ENCODE measurements around the gene SLC6A20. TPM values are rescaled to one million over a fixed set of nuclear protein-coding genes. Genes with fewer than 3 reads are reported as not detected.
"Not testable (repeated sequence)": the region's sequence is repeated elsewhere in the genome, so short reads cannot be mapped to it uniquely, and the experiment has no call there.

SLC6A20 gene
- polyA plus RNA-seq, 3 donors, result 0.07 to 0.33 (median 0.20) TPM

DNA sequence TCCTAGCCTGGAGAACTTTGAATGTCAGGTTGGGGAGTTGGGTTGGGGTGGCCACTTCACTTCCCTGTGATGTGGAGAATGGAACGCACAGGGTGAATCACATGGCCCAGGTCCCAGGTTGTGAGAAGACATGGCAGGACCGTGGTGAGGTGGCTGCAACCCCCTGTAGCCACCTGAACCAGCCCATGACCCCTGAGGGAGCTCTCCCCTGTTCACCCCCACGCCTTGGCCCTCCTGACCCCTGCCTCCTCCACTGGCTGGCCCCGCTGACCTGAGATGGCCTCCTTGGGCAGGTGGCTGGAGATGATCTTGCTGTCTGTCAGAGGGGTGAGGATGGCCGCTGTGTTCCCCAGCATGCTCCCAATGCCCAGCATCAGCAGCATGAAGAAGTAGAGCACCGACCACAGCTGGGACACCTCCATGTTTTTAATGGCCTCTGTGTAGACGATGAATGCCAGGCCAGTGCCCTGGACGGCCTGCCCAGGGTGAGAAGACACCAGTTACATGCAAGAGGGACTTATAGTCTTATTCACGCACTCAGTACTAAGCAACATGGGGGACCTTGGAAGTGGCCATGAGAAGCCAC lies 31.0 kb downstream of the SLC6A20 start:
- DNase-seq (ENCODE audit: extremely low read depth in 1 of 11, low read depth in 9 of 11, low spot score in 4 of 11), result no peak

DNA sequence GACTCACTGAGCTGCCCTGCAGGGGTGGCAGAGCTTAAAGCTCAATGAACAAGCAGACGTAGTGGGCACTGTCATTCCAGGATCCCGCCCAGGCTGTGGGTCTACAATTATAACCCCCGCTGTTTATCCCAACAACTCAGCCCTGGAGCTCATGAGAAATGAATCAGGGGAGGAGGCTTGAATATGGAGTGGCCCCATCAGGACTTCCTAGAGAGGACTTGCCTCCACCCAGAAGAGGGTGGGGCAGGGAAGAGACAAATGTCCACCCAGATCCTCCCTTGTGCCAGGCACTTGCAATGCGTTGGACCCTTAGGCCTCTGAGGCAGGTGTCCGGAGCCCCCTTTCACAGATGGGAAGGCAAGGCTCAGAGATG lies 33.0 kb downstream of the SLC6A20 start:
- DNase-seq (ENCODE audit: extremely low read depth in 1 of 11, low read depth in 9 of 11, low spot score in 4 of 11), result no peak

DNA sequence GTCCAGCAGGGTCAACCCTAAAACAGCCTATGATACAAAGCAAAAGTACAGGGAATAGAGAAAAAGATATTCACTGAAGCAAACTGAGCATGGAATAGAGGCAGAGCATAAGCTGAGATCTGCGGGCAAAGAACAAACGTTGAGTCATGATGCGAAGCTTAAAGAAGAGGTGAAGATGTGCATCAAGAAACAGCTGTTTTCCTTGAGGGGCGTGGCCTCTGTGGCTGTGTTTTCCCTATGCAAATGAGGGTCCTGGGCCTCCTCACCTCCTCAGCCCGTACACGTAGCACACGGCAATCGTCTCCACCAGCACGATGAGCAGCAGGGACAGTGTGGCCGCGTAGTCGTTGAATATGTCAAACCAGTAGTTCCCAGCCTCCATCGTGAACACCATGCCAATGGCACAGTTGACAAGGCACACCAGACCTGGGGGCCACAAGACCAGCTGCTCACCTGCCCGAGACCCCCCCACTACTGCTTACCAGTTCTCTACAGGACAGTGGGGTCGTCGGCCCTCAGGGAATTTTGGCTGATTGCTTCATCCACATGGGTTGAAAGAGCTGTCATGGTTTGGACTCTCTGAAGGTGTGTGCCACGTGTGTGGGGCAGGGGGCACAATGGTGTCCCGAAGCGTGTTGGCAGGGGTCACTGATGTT lies 33.6 kb downstream of the SLC6A20 start:
- no peak for DNase-seq (ENCODE audit: extremely low read depth in 1 of 11, low read depth in 9 of 11, low spot score in 4 of 11)

DNA sequence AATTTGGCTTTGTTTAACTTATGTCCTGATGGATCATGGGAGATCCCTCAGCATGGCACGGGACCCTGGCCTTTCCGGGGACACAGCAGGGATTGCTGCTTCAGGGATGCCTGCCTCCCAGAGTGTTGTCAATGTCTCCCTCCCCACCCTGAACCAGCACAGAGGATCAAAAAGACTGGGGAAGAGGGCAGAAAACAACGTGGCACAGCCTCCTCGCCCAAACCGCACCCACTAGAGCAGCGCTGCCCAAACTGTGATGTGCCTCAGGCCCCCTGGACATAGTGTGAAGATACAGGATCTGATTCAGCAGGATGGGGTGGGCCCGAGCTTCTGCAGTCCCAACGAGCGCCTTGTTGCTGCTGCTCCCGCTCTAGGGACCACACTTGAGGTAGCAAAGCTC lies 34.5 kb downstream of the SLC6A20 start:
- no peak for DNase-seq (ENCODE audit: extremely low read depth in 1 of 11, low read depth in 9 of 11, low spot score in 4 of 11)

DNA sequence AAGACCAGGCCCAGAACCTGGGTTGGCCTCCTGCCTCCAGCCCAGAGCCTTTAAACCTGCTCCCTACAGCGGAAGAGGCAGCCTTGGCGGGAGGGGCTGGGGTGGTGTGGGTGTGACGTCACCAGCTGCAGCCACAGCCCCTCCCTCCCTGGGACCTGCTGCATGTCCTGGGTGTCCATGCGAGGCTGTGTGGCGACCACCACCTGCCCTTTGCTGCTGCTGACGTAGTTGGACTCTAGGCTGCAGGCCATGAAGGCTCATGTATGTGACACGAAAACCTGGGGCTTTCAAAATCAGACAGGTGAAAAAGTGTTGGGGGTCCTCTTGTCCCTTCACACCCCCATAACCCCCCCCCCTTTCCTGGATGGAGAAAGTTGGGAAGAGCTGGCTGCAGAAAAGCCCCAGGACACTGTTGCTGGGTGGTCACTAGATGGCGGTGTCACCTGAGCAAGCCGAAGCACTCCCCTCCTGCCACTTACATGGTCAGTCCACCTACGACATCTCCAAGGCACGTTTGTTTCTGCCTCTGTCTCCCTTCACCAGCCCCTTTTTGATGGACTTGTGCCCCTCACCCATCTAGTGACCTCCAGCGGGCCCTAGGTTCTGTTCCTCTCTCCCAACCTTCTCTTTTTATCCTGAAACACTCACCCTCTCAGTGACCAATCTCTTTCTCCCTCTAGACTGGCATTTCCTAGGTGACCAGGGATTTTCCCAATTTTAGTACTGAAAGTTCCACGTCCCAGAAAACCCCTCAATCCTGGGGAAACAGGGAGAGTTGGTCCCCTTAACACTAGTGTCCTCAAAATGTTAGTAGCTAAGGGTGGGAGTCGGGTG lies 35.2 kb downstream of the SLC6A20 start:
- DNase-seq (ENCODE audit: extremely low read depth in 1 of 11, low read depth in 9 of 11, low spot score in 4 of 11), result peak in 9 of 11 donors; percentile 13 to 30 (median 26)

DNA sequence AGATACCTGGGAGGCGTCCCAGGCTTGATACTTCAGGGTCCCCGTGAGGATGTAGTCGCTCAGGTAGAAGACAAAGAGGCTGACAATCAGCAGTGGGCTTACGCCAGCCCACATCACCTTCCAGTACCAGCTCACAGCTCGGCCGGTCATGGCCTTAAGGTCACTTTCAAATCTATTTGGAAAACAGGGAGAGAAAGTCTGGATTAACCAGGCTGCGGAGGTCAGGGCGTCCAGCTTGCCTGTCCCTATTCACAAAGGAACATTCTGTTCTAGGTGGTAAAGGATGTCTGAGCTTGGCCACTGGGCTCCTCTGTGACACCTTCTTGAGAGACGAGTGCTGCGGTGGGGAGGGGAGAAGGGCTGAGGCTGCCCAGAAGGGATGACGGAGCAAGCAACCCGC lies 36.5 kb downstream of the SLC6A20 start:
- no peak for DNase-seq (ENCODE audit: extremely low read depth in 1 of 11, low read depth in 9 of 11, low spot score in 4 of 11)

DNA sequence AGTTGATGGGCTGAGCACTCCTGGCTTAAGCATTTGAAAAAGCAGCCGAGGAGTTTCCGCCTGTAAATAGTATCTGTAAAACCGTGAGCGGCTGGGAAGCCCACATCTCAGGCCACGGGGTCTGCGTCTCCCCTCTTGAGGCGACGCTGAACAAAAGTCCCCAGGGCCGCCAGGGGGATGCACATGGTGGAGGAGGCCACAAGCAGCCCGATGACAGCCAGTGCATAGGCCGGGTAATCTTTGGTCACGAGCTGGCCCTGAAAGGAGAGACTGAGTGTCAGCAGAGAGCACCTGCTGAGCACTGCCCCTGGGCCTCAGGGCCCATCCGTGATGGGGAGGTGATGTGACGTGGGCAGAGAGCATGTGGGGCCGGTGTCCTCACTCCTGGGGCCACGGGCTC lies 37.5 kb downstream of the SLC6A20 start:
- no peak for DNase-seq (ENCODE audit: extremely low read depth in 1 of 11, low read depth in 9 of 11, low spot score in 4 of 11)

DNA sequence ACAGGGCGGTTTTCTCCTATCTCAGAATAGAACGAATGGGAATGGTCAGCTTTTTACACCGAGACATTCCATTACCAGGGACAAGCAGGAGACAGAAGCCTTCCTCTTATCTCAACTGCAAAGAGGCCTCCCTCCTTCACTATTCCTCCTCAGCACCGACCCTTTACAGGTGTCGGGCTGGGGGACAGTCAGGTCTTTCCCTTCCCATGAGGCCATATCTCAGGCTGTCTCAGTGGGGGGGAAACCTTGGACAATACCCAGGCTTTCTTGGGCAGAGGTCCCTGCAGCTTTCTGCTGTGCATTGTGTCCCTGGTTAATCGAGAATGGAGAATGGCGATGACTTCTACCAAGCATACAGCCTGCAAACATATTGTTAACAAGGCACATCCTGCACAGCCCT lies 39.2 kb downstream of the SLC6A20 start:
- not testable (repeated sequence) for DNase-seq (ENCODE audit: extremely low read depth in 1 of 11, low read depth in 9 of 11, low spot score in 4 of 11)

DNA sequence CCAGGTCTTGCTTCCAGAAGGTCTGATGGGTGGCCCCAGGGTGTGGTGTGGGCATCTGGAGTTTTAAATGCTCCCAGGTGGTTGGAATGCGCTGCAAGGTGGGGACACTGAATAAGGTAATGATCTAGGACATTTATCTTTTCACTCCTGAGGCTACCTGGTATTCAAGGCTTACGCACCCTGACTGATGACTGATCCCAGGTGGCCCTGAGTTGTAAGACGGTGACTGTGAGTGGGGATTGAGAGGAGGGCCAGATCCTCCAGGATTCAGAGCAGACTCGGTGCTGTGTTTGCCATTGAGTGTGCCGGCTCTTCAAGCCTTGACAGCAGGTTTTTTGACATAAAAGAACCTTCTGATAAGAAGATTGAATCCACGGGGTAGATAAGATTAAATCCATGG lies 40.3 kb downstream of the SLC6A20 start:
- DNase-seq (ENCODE audit: extremely low read depth in 1 of 11, low read depth in 9 of 11, low spot score in 4 of 11), result no peak

DNA sequence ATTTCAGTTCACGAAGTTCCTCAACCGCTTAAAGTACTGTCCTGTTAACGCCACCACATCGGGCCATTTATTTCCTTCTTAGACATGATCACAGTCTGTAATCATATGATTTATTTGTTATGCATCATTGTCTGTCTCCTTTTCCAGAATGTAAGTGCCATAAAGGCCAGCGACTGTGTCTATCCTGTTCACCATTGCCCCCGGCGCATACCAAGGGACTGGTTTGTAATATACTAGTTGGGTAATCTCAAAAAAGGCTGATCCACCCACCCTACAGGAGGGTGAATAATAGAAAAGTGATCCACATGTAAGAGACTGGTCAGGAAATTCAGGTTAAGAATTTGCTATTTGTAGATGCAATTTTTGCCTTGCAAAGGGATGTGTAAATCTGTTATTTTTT lies 41.9 kb downstream of the SLC6A20 start:
- no peak for DNase-seq (ENCODE audit: extremely low read depth in 1 of 11, low read depth in 9 of 11, low spot score in 4 of 11)

DNA sequence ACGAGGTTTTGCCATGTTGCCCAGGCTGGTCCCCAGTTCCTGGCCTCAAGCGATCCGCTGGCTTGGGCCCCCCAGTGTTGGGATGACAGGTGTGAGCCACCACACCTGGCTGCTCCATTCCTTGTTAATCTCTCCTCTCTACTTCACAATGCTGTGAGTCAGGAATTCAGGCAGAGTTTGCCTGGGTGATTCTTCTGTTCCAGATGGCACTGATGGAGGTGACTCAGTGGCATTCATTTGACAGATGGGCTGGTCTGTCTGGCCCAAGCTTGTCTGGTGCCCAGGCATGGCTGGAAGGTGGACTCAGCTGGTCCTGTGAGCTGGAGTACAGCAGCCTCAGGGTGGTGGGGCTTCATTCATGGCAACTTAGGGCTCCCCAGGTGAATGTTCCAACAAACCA lies 43.2 kb downstream of the SLC6A20 start:
- DNase-seq (ENCODE audit: extremely low read depth in 1 of 11, low read depth in 9 of 11, low spot score in 4 of 11), result no peak

DNA sequence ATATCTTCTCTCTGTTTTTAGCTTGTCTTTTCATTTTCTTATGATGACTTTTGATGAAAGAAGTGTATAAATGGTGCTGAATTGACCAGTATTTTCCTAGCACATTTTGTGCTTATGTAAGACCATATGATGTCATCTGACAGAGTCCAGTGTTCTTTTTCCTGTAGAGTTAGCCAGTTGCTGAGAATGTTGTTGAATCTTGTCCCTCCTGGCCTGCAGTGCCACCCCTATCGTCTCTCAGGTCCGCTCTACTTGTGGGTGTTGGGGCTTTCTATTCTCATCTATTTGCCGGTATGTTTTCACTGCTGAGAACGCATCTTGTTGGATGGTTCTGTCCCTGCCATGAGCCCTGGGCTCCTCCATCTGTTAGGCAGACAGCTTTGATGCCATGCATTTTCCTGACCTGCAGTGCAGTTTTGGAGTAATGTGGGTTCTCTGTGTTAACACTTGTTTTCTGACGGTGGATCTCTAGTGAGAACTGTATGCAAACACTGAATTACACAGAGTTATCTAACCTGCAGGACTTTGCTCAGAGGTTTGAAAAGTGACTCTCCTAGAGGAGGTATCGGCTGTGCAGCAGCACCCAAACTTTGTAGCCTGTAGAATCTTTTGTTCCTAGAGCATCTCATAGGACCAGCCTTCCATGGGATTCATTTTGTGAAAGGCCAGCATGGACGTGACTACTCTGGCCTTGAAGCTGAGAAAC lies 44.6 kb downstream of the SLC6A20 start:
- DNase-seq (ENCODE audit: extremely low read depth in 1 of 11, low read depth in 9 of 11, low spot score in 4 of 11), result no peak

DNA sequence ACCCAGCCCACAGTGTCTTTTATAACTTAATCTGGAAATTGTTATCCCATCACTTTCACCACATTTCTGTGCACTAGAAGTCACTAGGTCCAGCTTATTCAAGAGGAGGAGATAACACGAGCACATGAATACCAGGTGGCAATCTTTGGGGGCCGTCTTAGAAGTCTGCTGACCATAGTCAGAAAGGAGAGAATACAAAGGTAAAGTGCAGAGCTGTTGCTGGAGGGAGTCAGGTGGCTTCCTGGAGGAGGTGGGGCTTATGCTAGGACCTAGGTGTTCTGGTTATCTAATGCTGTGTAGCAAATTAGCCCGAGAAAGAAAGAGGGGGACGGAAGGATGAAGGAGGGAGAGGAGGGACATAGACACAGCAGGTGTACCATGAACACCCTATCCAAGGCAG lies 46.5 kb downstream of the SLC6A20 start:
- no peak for DNase-seq (ENCODE audit: extremely low read depth in 1 of 11, low read depth in 9 of 11, low spot score in 4 of 11)

DNA sequence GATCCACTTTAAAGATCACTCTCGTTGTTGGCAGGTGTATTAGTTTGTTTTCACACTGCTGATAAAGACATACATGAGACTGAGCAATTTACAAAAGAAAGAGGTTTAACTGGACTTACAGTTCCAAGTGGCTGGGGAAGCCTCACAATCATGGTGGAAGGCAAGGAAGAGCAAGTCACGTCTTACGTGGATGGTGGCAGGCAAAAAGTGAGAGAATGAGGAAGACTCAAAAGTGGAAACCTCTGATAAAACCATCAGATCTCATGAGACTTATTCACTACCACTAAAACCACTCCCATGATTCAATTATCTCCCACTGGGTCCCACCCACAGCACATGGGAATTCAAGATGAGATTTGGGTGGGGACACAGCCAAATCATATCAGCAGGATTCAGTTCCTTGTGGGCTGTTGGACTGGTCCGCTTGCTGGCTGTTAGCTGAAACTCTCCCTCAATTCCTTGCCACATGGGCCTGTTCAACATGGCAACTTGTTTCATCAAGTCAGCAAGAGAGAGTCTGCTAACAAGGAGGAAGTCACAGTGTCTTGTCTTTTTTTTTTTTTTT lies 47.2 kb downstream of the SLC6A20 start:
- not testable (repeated sequence) for DNase-seq (ENCODE audit: extremely low read depth in 1 of 11, low read depth in 9 of 11, low spot score in 4 of 11)

DNA sequence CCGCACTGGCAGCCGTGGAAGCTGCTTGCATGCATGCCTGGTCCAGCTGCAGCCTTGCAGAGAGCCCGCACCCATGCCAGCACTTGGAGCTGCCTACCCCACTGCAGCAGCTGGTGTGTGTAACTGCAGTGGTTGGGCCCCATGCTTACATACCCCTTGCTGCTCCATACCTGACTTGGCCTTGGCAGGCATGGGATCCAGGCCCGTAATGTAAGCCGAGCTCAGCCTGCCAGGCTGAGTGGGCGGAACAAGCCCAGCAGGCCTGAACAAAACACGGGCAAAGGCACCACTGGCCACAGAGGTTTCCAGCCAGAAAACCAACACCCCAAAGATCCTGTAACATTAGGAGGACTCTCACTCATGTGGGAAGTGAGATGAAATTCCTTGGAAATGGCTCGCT lies 48.3 kb downstream of the SLC6A20 start:
- no peak for DNase-seq (ENCODE audit: extremely low read depth in 1 of 11, low read depth in 9 of 11, low spot score in 4 of 11)

DNA sequence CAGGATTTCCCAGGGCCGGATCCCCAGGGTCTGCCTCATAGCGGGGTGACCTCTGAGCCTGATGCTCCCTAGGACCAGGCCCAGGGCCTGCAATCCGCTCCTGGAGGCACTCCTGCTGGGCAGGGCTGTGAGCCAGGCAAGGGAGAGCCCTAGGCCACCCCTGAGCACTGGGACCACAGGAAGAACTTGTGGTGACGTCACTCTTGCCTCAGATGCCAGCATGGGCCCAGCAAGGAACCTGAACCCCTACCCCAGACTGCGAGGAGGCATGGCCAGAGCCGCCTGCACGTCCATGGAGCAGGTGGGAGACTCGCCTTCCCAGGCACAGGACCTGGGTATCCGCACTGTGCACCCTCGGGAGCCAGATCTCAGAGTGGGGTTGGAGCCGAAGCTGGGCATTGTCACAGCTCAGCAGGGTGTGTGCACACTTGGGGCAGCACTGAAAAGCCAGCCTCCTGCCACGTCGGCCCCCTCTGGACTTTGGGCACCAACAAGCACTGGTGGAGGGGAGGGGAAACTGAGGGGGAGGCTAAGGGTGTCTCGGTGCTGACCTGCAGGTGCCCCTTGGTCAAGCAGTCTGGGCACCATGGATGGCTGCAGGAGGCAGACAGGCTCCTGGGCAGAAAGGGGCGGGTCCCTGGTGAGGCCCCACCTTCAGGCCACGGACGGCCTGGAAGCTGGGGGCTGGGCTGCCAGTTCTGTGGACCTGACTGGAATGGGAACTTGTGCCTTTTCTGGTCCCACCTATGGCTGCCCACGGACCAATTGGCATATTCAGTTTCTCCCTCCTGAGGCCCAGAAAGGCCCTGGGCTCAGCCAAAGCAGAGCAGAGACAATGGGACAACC lies 49.3 kb downstream of the SLC6A20 start:
- no peak for DNase-seq (ENCODE audit: extremely low read depth in 1 of 11, low read depth in 9 of 11, low spot score in 4 of 11)

DNA sequence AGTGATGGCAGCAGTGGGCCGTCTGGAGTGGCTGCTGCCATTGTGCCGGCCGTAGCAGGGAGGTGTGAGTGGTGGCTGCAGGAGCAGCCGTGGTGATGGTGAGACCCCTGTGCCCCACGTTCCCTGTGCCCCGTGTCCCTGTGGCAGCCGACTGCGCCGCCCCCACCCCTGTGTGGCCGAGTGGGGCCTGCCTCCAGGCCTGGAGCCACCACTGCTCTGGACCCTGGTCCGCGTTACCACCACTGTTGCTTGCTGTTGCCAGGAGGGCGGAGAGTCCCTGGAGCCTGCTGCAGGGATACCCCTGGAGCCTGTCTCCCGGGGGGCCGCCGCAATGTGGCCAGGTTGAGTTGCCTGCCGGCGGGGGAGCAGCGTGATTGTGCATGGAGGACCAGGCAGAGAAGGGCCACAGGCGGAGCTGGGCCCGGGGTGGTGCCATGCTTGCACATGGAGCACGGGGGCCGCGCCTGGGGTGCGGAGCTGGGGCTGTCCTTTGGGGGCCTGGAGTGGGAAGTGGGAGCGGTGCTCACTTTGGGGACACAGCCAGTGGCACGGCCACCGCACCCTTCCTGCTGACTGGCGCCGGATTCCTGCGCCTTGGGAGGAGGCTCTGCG lies 50.1 kb downstream of the SLC6A20 start:
- DNase-seq (ENCODE audit: extremely low read depth in 1 of 11, low read depth in 9 of 11, low spot score in 4 of 11), result no peak

DNA sequence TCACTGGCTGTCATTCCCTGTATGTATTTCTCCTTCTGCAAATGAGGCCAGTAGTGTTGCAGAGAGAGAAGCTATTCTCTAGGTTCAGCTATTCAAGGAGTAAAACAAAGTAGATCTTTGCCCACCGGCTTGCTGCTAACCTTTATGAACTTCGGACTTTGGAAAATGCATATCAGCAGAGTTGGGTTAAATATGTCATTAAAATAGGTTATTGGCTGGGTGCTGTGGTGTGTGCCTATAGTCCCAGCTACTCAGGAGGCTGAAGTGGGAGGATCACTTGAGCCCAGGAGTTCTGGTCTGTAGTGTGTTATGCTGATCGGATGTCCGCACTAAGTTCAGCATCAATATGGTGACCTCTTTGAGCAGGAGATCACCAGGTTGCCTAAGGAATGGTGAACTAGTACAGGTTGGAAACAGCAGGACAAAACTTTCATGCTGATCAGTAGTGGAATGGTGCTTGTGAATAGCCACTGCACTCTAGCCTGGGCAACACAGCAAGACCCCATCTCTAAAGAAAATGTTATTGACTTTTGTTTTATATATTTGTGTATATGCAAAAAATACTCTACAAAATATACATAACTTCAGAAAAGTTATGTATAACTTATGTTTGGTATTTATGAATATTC lies 53.8 kb downstream of the SLC6A20 start:
- no peak for DNase-seq (ENCODE audit: extremely low read depth in 1 of 11, low read depth in 9 of 11, low spot score in 4 of 11)

Measured in renal cortex interstitium (tissue), 11 donors.